Ramos (cell line): ENCODE results near the gene PIK3R1.
"Not testable (repeated sequence)": the region's sequence is repeated elsewhere in the genome, so short reads cannot be mapped to it uniquely, and the experiment has no call there.

Experiments used
- in situ Hi-C: fragments of 300-500 bp; cut with MboI; formaldehyde crosslinking; loops from one replicate; pipeline ENCODE4 v1.14.3; 2022; ENCODE audit warnings: low sequenced_read_pairs; ENCODE audit not compliant: unreplicated experiment

The PIK3R1 gene

DNA sequence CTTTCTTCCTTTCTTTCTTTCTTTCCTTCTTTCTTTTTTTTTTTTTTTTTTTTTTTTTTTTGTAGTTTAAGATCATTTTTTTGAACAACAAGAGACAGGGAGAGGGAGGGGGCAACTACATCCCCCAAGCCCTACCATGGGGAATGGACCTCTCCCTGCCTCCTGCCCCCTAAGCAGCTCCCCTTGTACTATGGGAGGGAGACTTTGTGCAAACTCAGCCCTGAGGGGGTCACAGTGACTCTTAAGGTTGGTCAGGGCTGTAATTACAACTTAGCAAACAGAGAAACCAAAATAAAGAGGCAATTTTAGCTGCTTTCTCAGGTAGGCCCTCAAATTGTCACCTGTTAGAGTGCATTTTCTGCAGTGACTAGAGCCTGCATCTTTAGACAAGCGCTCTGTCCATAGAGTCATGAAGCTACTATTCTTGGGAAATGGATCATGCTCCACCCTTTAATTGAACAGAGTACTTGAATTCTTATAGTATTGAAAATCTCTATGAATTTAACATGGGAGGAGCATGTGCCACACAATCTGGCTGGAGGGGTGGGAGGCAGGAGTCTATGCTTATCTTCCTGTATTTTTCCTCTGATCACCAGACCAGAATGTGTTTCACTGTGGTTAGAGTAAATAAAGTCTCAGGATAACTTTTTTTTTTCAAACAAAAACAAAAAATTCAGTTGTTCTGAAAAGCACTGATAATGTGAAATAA, 24.3 kb upstream of the PIK3R1 start:
- in situ Hi-C loops: no loop called here

DNA sequence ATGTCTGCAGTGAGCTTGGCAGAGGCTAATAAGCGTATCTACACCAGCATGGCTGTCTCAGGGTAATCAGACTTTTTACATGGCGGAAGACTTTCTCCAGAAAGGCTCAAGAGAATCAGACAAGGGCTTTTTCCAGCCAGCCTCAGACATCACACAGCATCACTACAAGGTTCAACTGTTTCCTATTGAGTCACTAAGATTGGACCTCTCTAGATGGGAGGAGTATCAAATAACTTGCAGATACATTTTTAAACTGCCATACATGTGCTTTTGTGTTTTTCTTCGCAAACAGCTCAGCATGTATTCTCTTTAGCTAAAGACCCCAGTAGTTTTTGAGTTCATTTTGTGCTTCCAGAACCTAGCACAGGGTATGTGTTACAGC, 22.9 kb upstream of the PIK3R1 start:
- in situ Hi-C loops: no loop called here

DNA sequence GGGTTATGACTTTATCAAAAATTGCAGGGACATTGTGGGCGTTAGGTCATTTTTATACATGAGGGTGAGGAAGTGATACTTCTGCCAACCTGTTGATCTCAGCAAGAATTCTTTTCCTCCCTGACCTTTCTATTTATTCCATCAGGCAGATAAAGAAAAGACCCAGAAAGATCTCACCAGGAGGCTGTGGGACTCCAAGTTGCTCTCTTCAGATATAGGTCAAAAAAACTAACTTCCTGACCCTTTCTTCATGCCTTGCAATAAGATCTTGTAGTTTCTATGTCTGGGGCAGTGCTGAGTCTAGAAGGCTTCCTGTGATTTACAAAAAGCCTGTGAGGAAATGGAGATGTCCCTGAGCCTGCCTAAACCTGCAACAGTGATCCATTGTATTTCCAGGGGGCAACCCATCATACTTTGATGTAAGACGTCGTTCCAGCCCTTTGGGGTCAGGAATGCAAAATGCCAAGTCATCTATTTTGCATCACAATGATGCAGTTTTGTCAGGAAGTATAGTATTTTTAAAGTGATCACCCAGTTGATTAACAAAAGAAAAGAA, 22.0 kb upstream of the PIK3R1 start:
- in situ Hi-C loops: no loop called here

DNA sequence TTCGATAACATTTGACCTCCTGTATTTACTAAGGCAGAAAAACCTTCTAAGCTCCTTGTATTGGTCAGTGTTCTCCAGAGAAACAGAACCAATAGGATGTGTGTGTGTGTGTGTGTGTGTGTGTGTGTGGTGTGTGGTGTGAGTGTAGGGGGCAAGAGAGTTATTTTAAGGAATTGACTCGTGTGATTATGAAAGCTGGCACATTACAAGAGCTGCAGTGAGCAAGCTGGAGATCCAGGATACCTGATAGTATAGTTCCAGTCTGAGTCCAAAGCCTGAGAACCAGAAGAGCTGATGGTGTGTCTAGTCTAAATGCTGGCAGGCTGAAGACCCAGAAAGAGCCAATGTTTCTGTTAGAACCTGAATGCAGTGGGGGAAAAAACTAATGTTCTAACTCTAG, 21.2 kb upstream of the PIK3R1 start:
- in situ Hi-C loops: no loop called here

DNA sequence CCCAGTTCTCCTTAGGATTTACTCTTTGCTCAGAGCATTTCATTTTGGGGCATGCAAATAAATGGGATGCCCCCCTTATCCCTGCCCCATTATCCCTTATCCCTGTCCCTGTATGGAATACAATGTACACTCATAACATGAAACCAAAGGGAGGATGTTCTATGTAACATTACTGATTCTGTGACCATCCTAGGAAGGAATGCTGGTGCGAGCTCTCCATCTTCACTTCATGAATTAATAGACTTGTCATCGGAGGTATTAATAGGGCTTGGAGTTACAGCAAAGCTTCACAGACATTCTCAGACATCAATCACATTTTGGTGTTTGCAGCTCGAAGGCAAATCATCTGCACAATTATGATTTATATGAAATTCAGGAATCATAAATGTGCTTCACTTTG, 20.4 kb upstream of the PIK3R1 start:
- in situ Hi-C loops: no loop called here

DNA sequence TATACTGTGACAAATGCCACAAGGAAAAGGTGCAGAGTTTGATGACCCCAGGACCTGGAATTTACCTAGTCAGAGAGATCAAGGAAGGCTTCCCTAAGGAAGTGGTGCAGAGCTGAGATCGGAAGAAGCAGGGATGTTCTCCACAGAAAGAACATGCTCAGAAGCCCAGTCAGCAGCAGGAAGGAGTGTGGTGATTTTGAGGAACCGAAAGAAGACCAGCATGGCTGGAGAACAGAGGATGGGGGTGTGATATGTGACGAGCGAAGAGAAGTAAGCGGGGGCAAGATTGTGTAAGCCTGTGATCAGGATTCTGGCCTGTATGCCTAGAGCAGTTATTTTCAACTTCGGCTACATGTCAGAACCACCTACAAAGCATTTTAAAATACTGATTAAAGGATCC, 18.7 kb upstream of the PIK3R1 start:
- in situ Hi-C loops: no loop called here

DNA sequence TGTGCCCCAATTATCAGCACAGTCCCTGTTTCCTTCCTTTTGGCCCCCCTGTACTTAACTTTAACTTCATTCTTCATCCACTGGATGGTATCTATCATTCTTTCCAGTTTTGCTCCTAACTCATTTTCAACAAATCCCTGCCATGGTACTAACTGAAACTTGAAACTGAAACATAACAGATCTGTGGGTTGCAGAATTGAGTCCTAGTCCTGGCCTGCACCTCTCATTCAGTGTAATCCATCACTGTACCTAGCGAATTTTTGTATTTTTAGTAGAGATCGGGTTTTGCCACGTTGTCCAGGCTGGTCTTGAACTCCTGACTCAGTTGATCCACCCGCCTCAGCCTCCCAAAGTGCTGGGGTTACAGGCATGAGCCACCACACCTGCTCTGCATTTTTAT, 15.3 kb upstream of the PIK3R1 start:
- in situ Hi-C loops: no loop called here

DNA sequence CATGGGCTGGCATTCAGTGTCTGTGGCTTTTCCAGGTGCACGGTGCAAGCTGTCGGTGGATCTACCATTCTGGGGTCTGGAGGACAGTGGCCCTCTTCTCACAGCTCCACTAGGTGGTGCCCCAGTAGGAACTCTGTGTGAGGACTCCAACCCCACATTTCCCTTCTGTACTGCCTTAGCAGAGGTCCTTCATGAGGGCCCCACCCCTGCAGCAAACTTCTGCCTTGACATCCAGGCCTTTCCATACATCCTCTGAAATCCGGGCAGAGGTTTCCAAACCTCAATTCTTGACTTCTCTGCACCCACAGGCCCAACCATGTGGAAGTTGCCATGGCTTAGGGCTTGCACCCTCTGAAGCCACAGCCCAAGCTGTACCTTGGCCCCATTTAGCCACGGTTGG, 4.9 kb upstream of the PIK3R1 start:
- in situ Hi-C loops: not testable (repeated sequence)

DNA sequence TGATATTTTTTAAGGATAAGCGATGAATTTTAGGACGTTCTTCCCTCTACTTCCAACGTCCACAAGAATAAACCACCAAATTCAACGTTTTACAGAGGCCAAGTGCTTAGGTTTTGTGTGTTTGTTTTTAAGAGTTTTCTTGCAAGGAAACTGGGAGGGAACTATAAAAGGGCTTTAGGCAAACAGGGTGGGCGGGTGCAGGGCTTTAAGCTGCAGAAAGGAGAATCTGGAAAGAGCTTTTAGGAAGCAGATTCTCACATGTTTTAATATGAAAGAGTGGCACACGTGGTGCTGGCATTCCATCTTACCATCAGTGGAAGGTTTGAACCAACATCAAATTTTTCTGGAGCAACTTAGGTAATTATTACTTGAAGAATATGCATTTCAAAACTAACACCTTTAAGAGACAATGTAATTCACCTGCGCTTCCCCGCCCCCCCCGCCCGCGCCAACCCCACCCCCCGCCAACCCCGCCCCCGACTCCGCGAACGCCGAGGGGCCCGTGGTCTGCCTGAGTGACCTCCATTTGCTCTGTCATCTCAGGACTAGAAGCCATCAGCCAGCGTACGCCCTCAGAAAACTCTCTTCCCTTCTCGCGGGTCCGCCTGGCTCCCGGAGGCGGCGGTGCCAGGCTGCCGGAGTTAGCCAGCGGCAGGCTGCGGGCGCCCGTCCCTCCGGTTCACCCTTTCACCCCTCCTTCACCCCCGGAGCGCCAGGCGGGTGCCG, 911 bp upstream of the PIK3R1 start:
- in situ Hi-C loops: no loop called here

DNA sequence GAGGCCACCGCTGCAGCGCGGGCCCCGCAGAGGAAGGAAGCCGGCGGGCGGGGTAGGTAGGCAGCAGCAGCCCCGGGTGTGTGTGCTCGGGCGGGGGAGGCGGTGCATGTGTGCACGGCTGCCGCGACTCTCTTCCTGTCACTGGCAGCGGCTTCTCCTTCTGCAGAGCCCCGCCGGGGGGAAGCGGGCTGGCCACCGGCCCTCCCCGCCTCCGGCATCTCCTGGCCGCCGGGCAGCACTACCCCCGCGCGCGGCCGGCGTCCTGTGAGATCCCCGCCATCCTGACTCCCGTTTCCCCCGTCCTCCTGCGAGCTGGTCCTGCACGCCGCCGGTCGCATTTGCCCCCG, 315 bp downstream of the PIK3R1 start:
- in situ Hi-C loops: no loop called here

DNA sequence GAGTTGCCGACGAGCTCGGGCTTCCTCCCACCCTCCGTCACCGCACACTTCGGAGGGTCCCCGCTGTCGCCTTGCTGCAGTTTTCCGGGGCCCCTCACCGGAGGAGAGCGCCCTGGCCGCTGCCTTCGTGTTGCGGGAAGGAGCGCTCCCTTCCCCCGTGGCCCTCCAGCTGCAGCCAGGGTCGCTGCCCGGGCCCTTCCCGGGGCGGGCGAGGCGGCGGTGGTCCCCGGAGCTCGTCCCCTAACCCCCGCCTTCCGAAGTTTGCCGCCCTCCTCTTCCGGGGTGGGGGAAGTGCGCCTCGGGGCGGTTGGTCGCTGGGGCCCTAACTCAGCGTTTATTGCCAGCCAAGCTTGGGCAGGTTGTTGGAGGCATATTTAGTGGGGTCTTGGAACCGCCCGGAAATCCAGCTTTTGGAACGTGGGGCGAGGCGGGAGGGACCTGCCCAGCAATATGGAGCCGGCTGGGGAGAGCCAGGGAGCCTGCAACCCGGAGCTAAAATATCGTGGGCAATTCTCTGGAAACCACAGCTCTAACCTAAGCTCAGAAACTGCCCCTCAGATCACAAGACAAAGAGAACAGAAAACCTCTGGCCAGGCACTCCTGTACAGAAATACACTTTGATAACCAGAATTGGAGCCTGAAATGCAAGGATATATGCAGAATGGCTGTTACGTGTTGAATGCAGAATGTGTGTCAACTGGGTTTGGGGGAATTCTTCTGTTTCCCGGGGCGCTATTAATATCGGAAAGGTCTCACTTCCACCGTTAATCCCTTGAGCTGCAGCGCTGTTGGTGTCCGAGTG, 890 bp downstream of the PIK3R1 start:
- in situ Hi-C loops: no loop called here

DNA sequence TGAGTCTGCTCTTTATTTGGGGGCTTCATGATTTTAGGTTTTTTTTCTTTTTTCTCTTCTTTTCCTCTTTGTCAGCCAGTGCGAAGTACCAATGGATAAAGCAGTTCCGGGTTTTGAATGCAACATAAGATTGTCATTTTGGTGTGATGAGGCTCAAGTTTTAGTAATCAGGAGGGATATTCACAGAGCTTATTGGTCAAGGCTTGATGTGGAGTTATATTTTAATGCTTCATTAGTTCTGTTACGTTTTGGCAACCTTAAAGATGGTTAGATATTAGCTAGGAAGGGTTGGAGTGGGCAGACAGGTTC, 1.4 kb downstream of the PIK3R1 start:
- in situ Hi-C loops: no loop called here

DNA sequence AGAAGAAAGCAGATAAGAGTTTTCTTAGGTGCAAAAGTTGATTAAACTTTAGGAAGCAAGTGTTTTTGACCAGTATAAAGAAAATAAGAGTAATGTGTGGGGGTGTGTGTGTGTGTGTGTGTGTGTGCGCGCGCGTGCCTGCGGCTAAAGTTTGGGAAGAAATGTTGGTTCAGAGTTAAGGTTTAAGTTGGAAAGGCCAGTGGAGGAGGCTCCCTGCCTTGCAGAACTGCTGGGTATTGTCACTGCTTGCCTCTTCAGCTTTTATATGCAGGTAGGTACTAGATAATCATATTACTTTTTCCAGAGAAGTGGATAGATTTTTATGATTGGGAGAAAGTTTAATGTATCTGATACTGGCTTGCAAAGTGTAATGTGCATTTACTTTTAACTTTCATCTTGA, 2.0 kb downstream of the PIK3R1 start:
- in situ Hi-C loops: no loop called here

DNA sequence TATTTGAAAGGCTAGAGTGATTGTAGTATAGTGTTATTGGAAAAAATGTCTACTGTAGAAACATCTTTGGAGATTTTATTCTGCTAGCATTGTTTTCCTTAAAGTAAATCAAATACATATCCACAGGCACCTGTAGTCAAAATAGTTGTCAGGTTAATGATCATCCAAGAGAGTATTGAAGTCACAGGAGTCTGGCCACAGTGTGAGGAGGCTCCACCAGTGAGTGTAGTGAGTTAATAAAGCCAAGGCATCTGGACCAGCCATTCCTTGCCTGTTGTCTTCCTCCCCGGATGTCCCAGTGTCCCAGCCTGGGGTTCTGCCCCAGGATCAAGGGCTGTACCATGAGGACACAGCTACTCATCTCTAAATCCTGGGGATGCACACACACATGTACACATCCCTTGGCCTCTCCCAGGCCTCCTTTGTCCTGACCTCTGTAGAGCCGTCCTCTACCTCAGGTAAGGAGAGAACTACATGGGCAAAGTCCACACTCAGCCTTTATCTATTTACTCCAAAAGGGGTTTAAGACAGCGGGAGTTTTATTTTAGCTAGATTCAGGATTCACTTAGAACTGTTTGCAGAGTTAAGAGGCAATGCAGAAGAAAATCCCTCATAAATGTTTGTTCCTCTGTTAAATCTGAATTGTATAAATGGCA, 3.7 kb downstream of the PIK3R1 start:
- in situ Hi-C loops: no loop called here

DNA sequence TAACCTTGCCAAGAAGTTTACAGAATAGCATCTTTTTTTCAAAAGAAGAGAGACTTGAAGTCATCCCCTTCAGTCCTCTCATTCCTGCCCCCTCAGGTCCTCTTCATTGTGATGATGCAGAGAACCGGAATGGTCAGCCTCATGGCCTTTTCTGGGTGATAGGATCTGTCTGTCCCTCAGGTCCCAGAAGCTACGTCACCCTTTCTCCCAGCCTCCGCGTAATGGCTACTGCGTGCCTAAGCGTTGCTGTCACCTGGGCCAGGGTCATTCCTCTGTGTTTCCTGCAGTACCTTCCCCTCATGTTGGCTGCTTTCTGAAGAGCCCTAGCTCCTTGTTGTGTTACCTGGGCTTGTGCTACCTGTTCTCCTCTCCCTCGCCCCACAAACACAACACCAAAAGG, 4.7 kb downstream of the PIK3R1 start:
- in situ Hi-C loops: no loop called here

DNA sequence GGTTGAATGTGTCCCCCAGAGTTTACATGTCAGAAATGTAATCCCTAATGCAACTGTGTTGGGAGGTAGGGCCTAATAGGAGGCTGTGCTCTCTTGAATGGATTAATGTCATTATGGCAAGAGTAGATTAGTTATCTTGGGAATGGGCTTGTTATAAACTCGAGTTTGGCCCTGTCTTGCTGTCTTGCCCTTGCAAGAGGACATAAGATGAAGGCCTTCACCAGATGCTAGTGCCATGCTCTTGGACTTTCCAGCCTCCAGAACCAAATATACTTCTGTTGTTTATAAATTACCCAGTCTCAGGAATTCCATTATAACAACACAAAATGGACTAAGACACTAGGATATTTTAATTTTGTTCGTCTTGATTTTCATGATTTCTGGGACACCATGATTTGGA, 5.4 kb downstream of the PIK3R1 start:
- in situ Hi-C loops: no loop called here

DNA sequence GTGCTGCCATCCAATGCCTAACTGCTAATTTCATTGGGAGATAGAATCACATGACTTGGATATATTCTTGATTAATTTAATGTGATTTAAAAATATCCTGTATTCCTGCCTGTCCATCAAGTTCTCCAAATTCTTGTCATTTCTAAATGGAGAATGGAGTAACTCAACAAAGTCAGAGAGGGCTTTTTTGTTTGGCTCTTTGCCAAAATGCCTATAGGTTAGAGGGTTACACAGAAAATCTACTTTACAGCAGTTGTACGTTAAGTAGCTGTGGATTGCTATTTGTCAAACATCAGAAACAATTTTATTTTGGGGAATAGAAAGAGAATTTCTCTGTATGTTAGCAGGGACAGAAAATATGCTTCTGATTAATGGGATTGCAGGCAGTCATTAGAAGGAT, 5.9 kb downstream of the PIK3R1 start:
- in situ Hi-C loops: no loop called here

DNA sequence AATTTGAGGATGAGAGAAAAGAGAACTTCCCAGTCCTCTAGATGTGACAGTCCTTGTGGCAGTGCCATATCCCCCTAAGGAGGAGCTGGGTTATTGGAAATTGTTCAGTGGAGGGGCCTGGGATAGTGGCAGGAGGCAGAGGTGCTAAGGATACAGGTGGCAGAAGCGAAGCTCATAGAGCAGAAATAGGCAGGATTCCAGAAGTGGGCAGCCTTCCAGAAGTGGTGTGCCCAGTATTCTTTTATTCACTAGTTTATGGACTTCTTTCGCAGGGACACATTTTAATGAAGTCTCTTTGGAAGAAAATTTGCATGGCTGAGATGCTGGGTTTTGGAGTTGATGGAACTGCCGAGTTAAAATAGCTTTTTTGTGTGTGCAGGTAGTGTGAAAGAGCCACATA, 6.8 kb downstream of the PIK3R1 start:
- in situ Hi-C loops: no loop called here

DNA sequence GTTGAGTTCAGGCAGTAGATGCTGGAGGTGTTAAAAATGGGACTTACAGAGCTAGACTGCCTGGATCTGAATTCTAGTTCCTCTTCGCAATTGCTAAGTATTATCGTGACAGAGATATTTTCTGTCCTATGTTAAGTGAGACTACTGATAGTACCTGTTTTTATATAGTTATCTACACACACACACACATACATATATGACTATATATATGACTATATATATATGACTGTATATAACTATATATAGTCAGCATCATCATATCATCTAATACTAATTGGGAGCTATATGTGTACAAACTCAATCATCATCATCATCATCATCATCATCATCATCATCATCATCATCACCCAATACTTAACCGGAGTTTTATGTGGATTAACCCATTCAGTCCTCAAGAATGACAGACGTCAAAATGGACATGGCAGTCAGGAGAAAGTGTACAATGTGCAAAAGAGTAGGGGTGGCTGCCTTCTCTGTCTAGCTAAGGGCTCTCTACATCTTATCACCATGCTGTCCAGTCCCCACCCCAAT, 7.3 kb downstream of the PIK3R1 start:
- in situ Hi-C loops: no loop called here

DNA sequence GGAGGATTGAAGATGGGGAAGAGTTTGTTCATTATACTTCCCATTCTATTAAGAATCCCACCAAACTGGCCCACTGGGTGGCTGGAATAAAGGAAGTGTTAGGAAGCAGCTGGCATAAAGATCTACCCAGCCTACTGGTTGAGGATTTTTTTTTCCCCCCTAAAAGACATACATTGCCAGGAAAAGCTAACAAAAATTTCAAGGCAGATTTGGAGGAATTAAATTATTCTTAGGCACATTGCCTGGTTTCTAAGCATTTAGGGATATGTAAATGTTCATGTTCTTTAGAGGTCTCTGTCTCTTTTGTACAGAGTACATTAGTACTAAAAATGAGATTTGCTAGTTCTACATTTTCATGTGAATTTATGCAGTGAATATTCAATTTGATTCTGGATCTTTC, 8.3 kb downstream of the PIK3R1 start:
- in situ Hi-C loops: no loop called here
